A549 (cell line): ENCODE measurements around the gene GALNT14. TPM values are rescaled to one million over a fixed set of nuclear protein-coding genes. Genes with fewer than 3 reads are reported as not detected.

Experiments
- ATAC-seq, 2 experiments: fragments of 200-7000 bp in 1 of 2; fragments of >200 bp in 1 of 2; cut with Nextera tagmentation in 1 of 2; cut with Tn5 transposase in 1 of 2; 3 replicates each; pipeline versions ENCODE4 v1.8.0 to v1.9.1; 2018 to 2020; ENCODE audit warnings: mild to moderate bottlenecking in 1 of 2, moderate library complexity in 1 of 2
- CTCF ChIA-PET: fragments of 300-600 bp; sonication (Branson Sonifier 250); formaldehyde crosslinking; extraction: SDS; loops from one replicate; lab custom pipeline; 2021; ENCODE audit warnings: antibody characterized with exemption, inconsistent platforms; lab: Yijun Ruan, JAX
- POLR2A ChIA-PET: fragments of 350-600 bp; formaldehyde crosslinking; extraction: SDS; loops from one replicate; lab custom pipeline; 2021; ENCODE audit warnings: antibody characterized with exemption, inconsistent platforms; lab: Yijun Ruan, JAX
- DNase-seq, 2 experiments: peaks; one replicate each; pipeline versions ENCODE4 v3.0.0 to v3.0.0-alpha.2; 2011 to 2016; ENCODE audit warnings: low read depth in 1 of 2, low spot score in 1 of 2
- FAIRE-seq: peaks from 2 replicates; lab custom pipeline; 2011; peaks lifted over from hg19 to GRCh38; lab: Jason Lieb, UNC
- H3K27ac ChIP-seq, 2 experiments: fragments of >200 bp; sonication (Bioruptor Twin); formaldehyde crosslinking; 3 replicates each; pipeline ENCODE4 v1.5.1; 2016 to 2017
- H3K4me1 ChIP-seq: fragments of >200 bp; sonication (Bioruptor Twin); formaldehyde crosslinking; 3 replicates; pipeline ENCODE4 v1.6.1; 2016
- H3K4me2 ChIP-seq: fragments of >200 bp; sonication (Bioruptor Twin); formaldehyde crosslinking; 3 replicates; pipeline ENCODE4 v1.6.1; 2016
- H3K4me3 ChIP-seq: fragments of >200 bp; sonication (Bioruptor Twin); formaldehyde crosslinking; 3 replicates; pipeline ENCODE4 v1.5.1; 2016
- H3K9me3 ChIP-seq: fragments of >200 bp; sonication (Bioruptor Twin); formaldehyde crosslinking; 3 replicates; pipeline ENCODE4 v1.6.1; 2016
- EHMT2 ChIP-seq: fragments of 200-600 bp; sonication (generic); IDR thresholded peaks from 2 replicates; pipeline ENCODE4 v1.6.1; 2016; ENCODE audit warnings: antibody characterized with exemption, low read depth, mild to moderate bottlenecking, moderate library complexity
- ESRRA ChIP-seq: fragments of 150-350 bp; IDR thresholded peaks from 2 replicates; pipeline ENCODE4 v1.6.1; 2014; ENCODE audit warnings: mild to moderate bottlenecking, low read length, borderline replicate concordance
- HDAC2 ChIP-seq: fragments of 200-600 bp; sonication (generic); IDR thresholded peaks from 2 replicates; pipeline ENCODE4 v1.6.1; 2016
- KDM1A ChIP-seq: fragments of 200-600 bp; sonication (generic); IDR thresholded peaks from 2 replicates; pipeline ENCODE4 v1.6.1; 2016; ENCODE audit warnings: low read depth, mild to moderate bottlenecking
- MAZ ChIP-seq: fragments of 150-350 bp; IDR thresholded peaks from 2 replicates; pipeline ENCODE4 v1.6.1; 2014; ENCODE audit warnings: antibody characterized with exemption, low read depth, low read length, borderline replicate concordance
- NR3C1 ChIP-seq: fragments of >200 bp; sonication (Bioruptor Twin); formaldehyde crosslinking; IDR thresholded peaks from 3 replicates; pipeline ENCODE4 v1.6.1; 2017
- PHF8 ChIP-seq: fragments of 200-600 bp; sonication (generic); IDR thresholded peaks from 2 replicates; pipeline ENCODE4 v1.6.1; 2016; ENCODE audit warnings: low read depth, mild to moderate bottlenecking, antibody characterized with exemption, moderate library complexity, borderline replicate concordance
- RARB ChIP-seq: fragments of 250-450 bp; sonication (Bioruptor Pico); IDR thresholded peaks from 2 replicates; pipeline ENCODE4 v1.8.0; 2021; ENCODE audit warnings: mild to moderate bottlenecking, moderate library complexity
- RNF2 ChIP-seq: fragments of 200-600 bp; sonication (generic); IDR thresholded peaks from 2 replicates; pipeline ENCODE4 v1.6.1; 2016; ENCODE audit warnings: low read depth, mild to moderate bottlenecking, antibody characterized with exemption, moderate library complexity, borderline replicate concordance
- ZC3H11A ChIP-seq: fragments of 450-650 bp; IDR thresholded peaks from 2 replicates; pipeline ENCODE4 v1.6.1; 2014; ENCODE audit warnings: antibody characterized with exemption, mild to moderate bottlenecking
- WGBS: methylation state at CpG from one replicate; pipeline ENCODE4 v1.1.6; 2017; ENCODE audit errors: missing lambda C conversion rate; 5-methylcytosine and 5-hydroxymethylcytosine counted together
- polyA plus RNA-seq, 4 experiments: library from polyadenylated mRNA; depleted of rRNA in 3 of 4; stranded (reverse); fragments of >200 nt; fragmentation: RNase III in 1 of 4; extraction: RNeasy Plus Mini Kit Qiagen cat#74134 plus additional on column Dnase treatment in 1 of 4; gene quantifications; 2 replicates in 3 of 4; 3 replicates in 1 of 4; pipeline ENCODE4 v1.2.3, GENCODE V29; 2011 to 2017
- TF ChIP-seq, protein P1 (sequence below): fragments of 250-450 bp; sonication (Bioruptor Pico); IDR thresholded peaks from 2 replicates; pipeline ENCODE4 v1.5.0; 2020; ENCODE audit warnings: low read depth, mild to moderate bottlenecking, moderate library complexity
- TF ChIP-seq, protein P2 (sequence below): fragments of 200-600 bp; sonication (generic); IDR thresholded peaks from 2 replicates; pipeline ENCODE4 v1.6.1; 2016; ENCODE audit warnings: antibody characterized with exemption, mild to moderate bottlenecking, moderate library complexity
- TF ChIP-seq, protein P3 (sequence below): fragments of 450-650 bp; IDR thresholded peaks from 2 replicates; pipeline ENCODE4 v1.6.1; 2014; ENCODE audit warnings: antibody characterized with exemption
- TF ChIP-seq, protein P4 (sequence below): IDR thresholded peaks from 2 replicates; pipeline ENCODE4 v1.6.1; 2012

Gene GALNT14
- polyA plus RNA-seq, 2 of the 4 experiments (the other 2 are of a cell fraction): 34.4 to 38.3 TPM

DNA sequence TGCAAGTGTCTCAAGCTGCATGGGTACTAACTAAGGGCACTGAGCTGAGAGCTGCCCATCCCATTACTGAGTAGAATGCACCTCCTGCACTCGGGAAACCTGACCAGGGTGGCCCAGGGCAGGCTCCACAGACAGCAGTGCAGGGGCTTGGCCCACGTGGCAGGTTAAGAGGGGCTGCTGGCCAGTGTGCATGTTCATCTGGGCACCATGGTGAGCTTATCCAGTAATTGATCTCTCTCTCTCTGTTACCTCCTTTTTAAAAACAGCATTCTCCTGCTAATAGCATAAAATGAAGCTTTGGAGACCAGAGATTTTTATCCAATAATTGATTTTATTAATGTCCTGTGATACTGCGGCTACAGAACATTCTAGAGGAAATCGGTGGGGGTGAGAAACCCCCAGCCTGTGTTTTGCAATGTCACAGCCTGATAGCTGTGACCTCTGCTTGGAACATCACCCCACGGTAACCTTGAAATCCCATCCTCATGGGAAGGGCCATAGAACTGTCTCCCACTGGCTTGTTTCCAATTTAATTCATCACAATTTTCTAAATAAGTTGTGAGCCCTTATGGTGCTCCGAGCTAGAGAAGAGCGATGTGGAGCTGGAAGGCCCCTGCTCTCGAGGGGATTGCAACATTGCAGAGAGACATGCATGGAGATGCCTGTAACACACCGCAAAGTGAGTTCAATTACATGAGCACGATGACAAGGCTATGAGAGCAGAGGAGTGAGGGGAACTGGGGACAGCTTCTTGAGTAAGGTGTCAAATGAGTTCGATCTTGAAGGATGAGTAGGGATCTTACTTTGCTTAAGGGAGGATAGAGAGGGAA is 143.8 kb downstream of the GALNT14 start:
- no peak overlapping the region for H3K27ac ChIP-seq
- H3K9me3 ChIP-seq: no peaks in the 10 kb centered on the region
- no peaks in the 10 kb centered on the region for H3K4me1 ChIP-seq
- WGBS: 74% methylated on average over 11 of the region's 11 CpGs
- DNase-seq (no peak), FAIRE-seq (no peak), ATAC-seq (no peak)
- TF ChIP-seq KDM1A: no peak
- no peak for TF ChIP-seq MAZ
- TF ChIP-seq ZC3H11A: no peak
- TF ChIP-seq, protein P1, sequence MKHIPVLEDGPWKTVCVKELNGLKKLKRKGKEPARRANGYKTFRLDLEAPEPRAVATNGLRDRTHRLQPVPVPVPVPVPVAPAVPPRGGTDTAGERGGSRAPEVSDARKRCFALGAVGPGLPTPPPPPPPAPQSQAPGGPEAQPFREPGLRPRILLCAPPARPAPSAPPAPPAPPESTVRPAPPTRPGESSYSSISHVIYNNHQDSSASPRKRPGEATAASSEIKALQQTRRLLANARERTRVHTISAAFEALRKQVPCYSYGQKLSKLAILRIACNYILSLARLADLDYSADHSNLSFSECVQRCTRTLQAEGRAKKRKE (CRISPR knock-in tag): no peak
- TF ChIP-seq PHF8: no peak
- TF ChIP-seq, protein P2, sequence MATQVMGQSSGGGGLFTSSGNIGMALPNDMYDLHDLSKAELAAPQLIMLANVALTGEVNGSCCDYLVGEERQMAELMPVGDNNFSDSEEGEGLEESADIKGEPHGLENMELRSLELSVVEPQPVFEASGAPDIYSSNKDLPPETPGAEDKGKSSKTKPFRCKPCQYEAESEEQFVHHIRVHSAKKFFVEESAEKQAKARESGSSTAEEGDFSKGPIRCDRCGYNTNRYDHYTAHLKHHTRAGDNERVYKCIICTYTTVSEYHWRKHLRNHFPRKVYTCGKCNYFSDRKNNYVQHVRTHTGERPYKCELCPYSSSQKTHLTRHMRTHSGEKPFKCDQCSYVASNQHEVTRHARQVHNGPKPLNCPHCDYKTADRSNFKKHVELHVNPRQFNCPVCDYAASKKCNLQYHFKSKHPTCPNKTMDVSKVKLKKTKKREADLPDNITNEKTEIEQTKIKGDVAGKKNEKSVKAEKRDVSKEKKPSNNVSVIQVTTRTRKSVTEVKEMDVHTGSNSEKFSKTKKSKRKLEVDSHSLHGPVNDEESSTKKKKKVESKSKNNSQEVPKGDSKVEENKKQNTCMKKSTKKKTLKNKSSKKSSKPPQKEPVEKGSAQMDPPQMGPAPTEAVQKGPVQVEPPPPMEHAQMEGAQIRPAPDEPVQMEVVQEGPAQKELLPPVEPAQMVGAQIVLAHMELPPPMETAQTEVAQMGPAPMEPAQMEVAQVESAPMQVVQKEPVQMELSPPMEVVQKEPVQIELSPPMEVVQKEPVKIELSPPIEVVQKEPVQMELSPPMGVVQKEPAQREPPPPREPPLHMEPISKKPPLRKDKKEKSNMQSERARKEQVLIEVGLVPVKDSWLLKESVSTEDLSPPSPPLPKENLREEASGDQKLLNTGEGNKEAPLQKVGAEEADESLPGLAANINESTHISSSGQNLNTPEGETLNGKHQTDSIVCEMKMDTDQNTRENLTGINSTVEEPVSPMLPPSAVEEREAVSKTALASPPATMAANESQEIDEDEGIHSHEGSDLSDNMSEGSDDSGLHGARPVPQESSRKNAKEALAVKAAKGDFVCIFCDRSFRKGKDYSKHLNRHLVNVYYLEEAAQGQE: no peak
- TF ChIP-seq RNF2: no peak
- no peak for TF ChIP-seq HDAC2
- TF ChIP-seq EHMT2: no peak
- ChIA-PET CTCF (interaction anchor here (0.8 to 1.0 kb wide), 5 partner anchors 11 to 175 kb away, joined by 3 to 4 read pairs (median 3); partner anchors contain the start of gene GALNT14), POLR2A (no interaction called here)
- H3K4me2 ChIP-seq: no peak overlapping the region
- no peak overlapping the region for H3K4me3 ChIP-seq

DNA sequence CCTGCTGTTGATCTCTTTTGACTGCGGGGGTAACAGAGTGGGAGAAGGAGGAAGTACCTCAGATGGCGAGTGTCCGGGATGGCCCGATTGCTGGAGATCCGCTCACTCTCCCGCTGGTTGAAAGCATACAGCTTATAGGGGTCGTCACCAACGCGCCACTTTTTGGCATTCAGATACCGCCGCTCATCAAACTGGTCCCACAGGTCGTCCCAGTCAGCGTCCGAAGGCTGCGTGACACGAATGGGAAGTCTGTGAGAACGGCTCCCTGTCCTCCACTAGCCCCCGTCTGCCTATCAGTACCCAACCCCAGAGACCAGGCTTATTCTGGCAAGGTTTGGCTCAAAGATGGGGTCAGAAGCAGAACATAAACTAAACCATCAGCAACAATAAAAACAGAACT is 145.5 kb downstream of the GALNT14 start:
- ChIA-PET POLR2A (no interaction called here), CTCF (no interaction called here)
- no peaks in the 10 kb centered on the region for H3K9me3 ChIP-seq
- TF ChIP-seq KDM1A: no peak
- TF ChIP-seq RARB: no peak
- TF ChIP-seq, protein P3, sequence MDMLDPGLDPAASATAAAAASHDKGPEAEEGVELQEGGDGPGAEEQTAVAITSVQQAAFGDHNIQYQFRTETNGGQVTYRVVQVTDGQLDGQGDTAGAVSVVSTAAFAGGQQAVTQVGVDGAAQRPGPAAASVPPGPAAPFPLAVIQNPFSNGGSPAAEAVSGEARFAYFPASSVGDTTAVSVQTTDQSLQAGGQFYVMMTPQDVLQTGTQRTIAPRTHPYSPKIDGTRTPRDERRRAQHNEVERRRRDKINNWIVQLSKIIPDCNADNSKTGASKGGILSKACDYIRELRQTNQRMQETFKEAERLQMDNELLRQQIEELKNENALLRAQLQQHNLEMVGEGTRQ: no peak
- TF ChIP-seq ESRRA: no peak
- TF ChIP-seq, protein P2: no peak
- TF ChIP-seq, protein P4, sequence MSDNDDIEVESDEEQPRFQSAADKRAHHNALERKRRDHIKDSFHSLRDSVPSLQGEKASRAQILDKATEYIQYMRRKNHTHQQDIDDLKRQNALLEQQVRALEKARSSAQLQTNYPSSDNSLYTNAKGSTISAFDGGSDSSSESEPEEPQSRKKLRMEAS: no peak
- no peak for TF ChIP-seq NR3C1
- no peak for ATAC-seq
- H3K4me3 ChIP-seq: no peak overlapping the region
- H3K27ac ChIP-seq: no peak overlapping the region
- no peak for FAIRE-seq
- H3K4me1 ChIP-seq: no peaks in the 10 kb centered on the region
- no peak overlapping the region for H3K4me2 ChIP-seq
- no peak for DNase-seq
- WGBS: 92% methylated on average over 18 of the region's 18 CpGs
